Subcutaneous adipose tissue (tissue), 4 donors: ENCODE measurements around the gene EMILIN2. TPM values are rescaled to one million over a fixed set of nuclear protein-coding genes. Genes with fewer than 3 reads are reported as not detected.

Experiments
- total RNA-seq, 4 donors: library from RNA; depleted of rRNA; stranded (reverse); fragments of >200 nt; gene quantifications; one replicate each; pipeline ENCODE4 v1.1.0, GENCODE V29; 2016
- TF ChIP-seq, protein P1 (sequence below): fragments of 450-650 bp; IDR thresholded peaks from one replicate; pipeline ENCODE4 v1.5.1; 2016; ENCODE audit warnings: low read depth, mild to moderate bottlenecking, control low read depth, antibody characterized with exemption, moderate library complexity

EMILIN2 gene
- total RNA-seq, 4 donors from 2014 or later, result 23.6 to 107 (median 38.4) TPM

DNA sequence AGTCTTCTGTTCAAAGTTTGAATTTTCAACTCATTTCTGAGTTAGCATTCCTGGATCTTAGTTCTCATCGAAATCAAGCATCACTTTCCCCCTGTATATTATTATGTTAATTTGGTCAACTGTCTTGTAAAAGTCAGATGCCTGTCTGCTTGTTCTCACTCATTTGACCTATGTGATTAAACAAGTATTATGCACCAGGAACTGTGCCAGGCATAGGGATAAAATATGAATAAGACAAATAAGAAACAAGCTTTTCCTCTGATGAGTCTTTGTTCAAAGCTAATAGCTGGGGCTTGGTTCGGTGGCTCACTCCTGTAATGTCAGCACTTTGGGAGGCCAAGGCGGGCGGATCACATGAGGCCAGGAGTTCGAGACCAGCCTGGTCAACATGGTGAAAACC is 19.7 kb upstream of the EMILIN2 start:
- TF ChIP-seq, protein P1, sequence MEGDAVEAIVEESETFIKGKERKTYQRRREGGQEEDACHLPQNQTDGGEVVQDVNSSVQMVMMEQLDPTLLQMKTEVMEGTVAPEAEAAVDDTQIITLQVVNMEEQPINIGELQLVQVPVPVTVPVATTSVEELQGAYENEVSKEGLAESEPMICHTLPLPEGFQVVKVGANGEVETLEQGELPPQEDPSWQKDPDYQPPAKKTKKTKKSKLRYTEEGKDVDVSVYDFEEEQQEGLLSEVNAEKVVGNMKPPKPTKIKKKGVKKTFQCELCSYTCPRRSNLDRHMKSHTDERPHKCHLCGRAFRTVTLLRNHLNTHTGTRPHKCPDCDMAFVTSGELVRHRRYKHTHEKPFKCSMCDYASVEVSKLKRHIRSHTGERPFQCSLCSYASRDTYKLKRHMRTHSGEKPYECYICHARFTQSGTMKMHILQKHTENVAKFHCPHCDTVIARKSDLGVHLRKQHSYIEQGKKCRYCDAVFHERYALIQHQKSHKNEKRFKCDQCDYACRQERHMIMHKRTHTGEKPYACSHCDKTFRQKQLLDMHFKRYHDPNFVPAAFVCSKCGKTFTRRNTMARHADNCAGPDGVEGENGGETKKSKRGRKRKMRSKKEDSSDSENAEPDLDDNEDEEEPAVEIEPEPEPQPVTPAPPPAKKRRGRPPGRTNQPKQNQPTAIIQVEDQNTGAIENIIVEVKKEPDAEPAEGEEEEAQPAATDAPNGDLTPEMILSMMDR, result no peak

DNA sequence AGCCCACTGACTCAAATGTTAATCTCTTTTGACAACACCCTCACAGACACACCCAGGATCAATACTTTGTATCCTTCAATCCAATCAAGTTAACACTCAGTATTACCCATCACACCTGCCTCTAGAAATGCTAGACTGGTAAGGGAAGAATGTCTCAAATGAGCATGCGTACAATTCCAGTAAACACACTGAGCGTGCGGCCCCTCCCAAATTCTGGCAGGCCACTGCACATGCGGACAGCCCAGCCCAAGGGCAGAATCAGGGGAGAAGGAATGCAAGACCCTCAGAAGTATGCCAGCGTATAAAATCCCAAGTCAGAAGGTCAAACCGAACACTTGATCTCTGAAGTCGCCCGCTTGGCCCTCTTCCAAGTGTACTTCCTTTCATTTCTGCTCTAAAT is 7.6 kb upstream of the EMILIN2 start:
- TF ChIP-seq, protein P1, result no peak

GRCh38 chr18:2840521-2840920 is 6.3 kb upstream of the EMILIN2 start:
- TF ChIP-seq, protein P1, result no peak

DNA sequence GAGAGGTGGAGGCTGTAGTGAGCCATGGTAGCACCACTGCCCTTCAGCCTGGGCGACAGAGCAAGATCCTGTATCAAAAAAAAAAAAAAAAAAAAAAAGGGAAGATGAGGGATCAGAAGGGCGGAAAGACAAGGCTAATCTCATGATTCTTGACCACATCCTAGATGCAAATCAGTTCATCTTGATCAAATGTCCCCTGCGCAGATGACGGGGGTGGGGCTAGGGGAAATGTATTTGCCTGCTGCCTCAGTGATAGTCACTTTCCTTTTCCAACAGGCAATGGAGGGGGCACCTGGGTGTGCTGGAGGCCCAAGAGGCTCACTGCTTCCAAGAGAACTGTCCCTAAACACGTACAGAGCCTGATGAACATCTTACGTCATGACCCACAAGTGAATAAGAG is 3.7 kb upstream of the EMILIN2 start:
- TF ChIP-seq, protein P1, result no peak

DNA sequence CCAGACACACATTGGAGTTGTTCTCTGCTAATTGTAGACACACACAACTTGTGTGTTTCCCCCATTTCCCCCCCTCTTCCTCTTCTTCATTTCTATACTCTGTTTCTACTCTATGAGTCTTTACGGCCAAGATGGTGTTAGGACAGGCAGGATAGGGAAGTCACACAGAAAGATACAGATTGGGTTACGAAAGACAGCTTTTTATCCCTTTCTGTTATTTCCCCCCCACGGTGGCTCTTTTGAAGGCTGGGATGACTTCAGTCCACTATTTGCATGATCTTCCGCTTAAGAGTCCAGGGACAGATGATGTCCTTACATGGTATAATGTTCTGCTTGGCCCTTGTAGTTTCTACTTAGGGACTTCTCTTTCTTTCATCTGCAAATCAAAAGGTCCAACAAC is 1.6 kb upstream of the EMILIN2 start:
- TF ChIP-seq, protein P1, result no peak

- TF ChIP-seq, protein P1, result no peak
Observed at GRCh38 chr18:2847317-2848246, 776 bp downstream of the EMILIN2 start.
